IMR-90 (cell line): Measurements from ENCODE around the gene KRTAP4-12. TPM values are rescaled to one million over a fixed set of nuclear protein-coding genes. Genes with fewer than 3 reads are reported as not detected.

Source experiments
- ATAC-seq: fragments of 200-7000 bp; cut with Tn5 transposase; 2 replicates; pipeline ENCODE4 v1.9.1; 2020; ENCODE audit warnings: low read depth, mild to moderate bottlenecking, moderate library complexity
- BruUV-seq: library from RNA; stranded (reverse); fragments of 400-500 nt; replicated peaks from 2 replicates; lab custom pipeline; 2021; lab: Mats Ljungman, UMichigan
- CTCF ChIA-PET: fragments of 300-600 bp; formaldehyde crosslinking; extraction: SDS; loops from one replicate; lab custom pipeline; 2021; ENCODE audit warnings: antibody characterized with exemption; lab: Yijun Ruan, JAX
- POLR2A ChIA-PET: fragments of 300-600 bp; sonication (Branson Sonifier 250); formaldehyde crosslinking; loops from one replicate; lab custom pipeline; 2022; ENCODE audit warnings: antibody characterized with exemption; ENCODE audit not compliant: unreplicated experiment; lab: Charles Lee
- DNase-seq: peaks from one replicate; pipeline ENCODE4 v3.0.0; 2013
- H2AFZ ChIP-seq: replicated peaks from 2 replicates; pipeline ENCODE3; 2013; ENCODE audit warnings: low read length, mild to moderate bottlenecking; ENCODE audit not compliant: poor library complexity
- H2AK5ac ChIP-seq: 2 replicates; pipeline ENCODE4 v1.6.1; 2013; ENCODE audit warnings: low read depth, low read length, inconsistent platforms
- H2AK9ac ChIP-seq: replicated peaks from 2 replicates; pipeline ENCODE3; 2013; ENCODE audit warnings: mild to moderate bottlenecking, low read depth, low read length, moderate library complexity; ENCODE audit not compliant: poor library complexity
- H2BK120ac ChIP-seq: 2 replicates; pipeline ENCODE4 v1.6.1; 2013; ENCODE audit warnings: low read depth, low read length, inconsistent platforms
- H2BK15ac ChIP-seq: 3 replicates; pipeline ENCODE4 v1.6.1; 2013; ENCODE audit warnings: low read depth, low read length, inconsistent platforms
- H2BK20ac ChIP-seq: 2 replicates; pipeline ENCODE4 v1.6.1; 2013; ENCODE audit warnings: low read depth, mild to moderate bottlenecking, inconsistent platforms, low read length, moderate library complexity
- H2BK5ac ChIP-seq: 2 replicates; pipeline ENCODE4 v1.6.1; 2013; ENCODE audit warnings: mild to moderate bottlenecking, low read depth, low read length, inconsistent platforms; ENCODE audit not compliant: poor library complexity, severe bottlenecking
- H3K14ac ChIP-seq: replicated peaks from 2 replicates; pipeline ENCODE4 v1.6.1; 2013; ENCODE audit warnings: low read depth, low read length, inconsistent platforms
- H3K18ac ChIP-seq: 2 replicates; pipeline ENCODE4 v1.6.1; 2013; ENCODE audit warnings: low read depth, low read length, control low read depth
- H3K23ac ChIP-seq: 2 replicates; pipeline ENCODE4 v1.6.1; 2013; ENCODE audit warnings: low read depth, low read length, inconsistent platforms
- H3K27ac ChIP-seq: 2 replicates; pipeline ENCODE4 v1.5.1; 2013; ENCODE audit warnings: mild to moderate bottlenecking, control low read depth, low read length; ENCODE audit not compliant: insufficient read depth
- H3K27me3 ChIP-seq: 2 replicates; pipeline ENCODE4 v1.6.1; 2013; ENCODE audit warnings: low read length; ENCODE audit not compliant: control insufficient read depth, insufficient read depth
- H3K36me3 ChIP-seq: 2 replicates; pipeline ENCODE4 v1.6.1; 2013; ENCODE audit warnings: low read length, mixed read lengths; ENCODE audit not compliant: control insufficient read depth, insufficient read depth
- H3K4ac ChIP-seq: 2 replicates; pipeline ENCODE4 v1.6.1; 2013; ENCODE audit warnings: low read depth, low read length, inconsistent platforms
- H3K4me1 ChIP-seq: 2 replicates; pipeline ENCODE4 v1.6.1; 2013; ENCODE audit warnings: low read length, mixed read lengths; ENCODE audit not compliant: control insufficient read depth, insufficient read depth
- H3K4me2 ChIP-seq: 2 replicates; pipeline ENCODE4 v1.6.1; 2013; ENCODE audit warnings: low read depth, mild to moderate bottlenecking, control low read depth, low read length, moderate library complexity
- H3K4me3 ChIP-seq: 2 replicates; pipeline ENCODE4 v1.5.1; 2013; ENCODE audit warnings: low read depth, mild to moderate bottlenecking, control low read depth, low read length, moderate library complexity; ENCODE audit not compliant: insufficient read depth
- H3K56ac ChIP-seq: 2 replicates; pipeline ENCODE4 v1.6.1; 2013; ENCODE audit warnings: low read length, inconsistent platforms; ENCODE audit not compliant: insufficient read depth; ENCODE audit errors: extremely low read depth
- H3K79me1 ChIP-seq, 2 experiments: 2 replicates each; pipeline ENCODE4 v1.6.1; 2013; ENCODE audit warnings: low read length in 2 of 2, inconsistent platforms in 1 of 2, low read depth in 1 of 2
- H3K9ac ChIP-seq: 2 replicates; pipeline ENCODE4 v1.6.1; 2013; ENCODE audit warnings: low read depth, low read length, control low read depth
- H3K9me1 ChIP-seq: 2 replicates; pipeline ENCODE4 v1.6.1; 2013; ENCODE audit warnings: low read length, inconsistent platforms; ENCODE audit not compliant: insufficient read depth
- H3K9me3 ChIP-seq: 2 replicates; pipeline ENCODE4 v1.6.1; 2013; ENCODE audit warnings: low read length; ENCODE audit not compliant: control insufficient read depth, insufficient read depth
- H4K20me1 ChIP-seq: 2 replicates; pipeline ENCODE4 v1.6.1; 2013; ENCODE audit warnings: low read length, inconsistent platforms; ENCODE audit not compliant: insufficient read depth
- H4K5ac ChIP-seq: 2 replicates; pipeline ENCODE4 v1.6.1; 2013; ENCODE audit warnings: mild to moderate bottlenecking, low read depth, low read length, control low read depth
- H4K8ac ChIP-seq, 2 experiments: 2 replicates each; pipeline ENCODE4 v1.6.1; 2013; ENCODE audit warnings: low read depth in 2 of 2, low read length in 2 of 2, control low read depth in 1 of 2, inconsistent platforms in 1 of 2
- H4K91ac ChIP-seq: 2 replicates; pipeline ENCODE4 v1.6.1; 2013; ENCODE audit warnings: low read depth, low read length, inconsistent platforms; ENCODE audit not compliant: insufficient read depth
- BHLHE40 ChIP-seq: fragments of 150-350 bp; IDR thresholded peaks from 2 replicates; pipeline ENCODE4 v1.6.1; 2016; ENCODE audit warnings: mild to moderate bottlenecking, low read depth, low read length
- CEBPB ChIP-seq: IDR thresholded peaks from 2 replicates; pipeline ENCODE4 v1.6.1; 2012; ENCODE audit warnings: low read depth, low read length, improper control_type of control experiment
- CHD1 ChIP-seq: IDR thresholded peaks from 2 replicates; pipeline ENCODE4 v1.6.1; 2012; ENCODE audit warnings: low read depth, low read length, improper control_type of control experiment
- FOS ChIP-seq: fragments of 150-350 bp; IDR thresholded peaks from 2 replicates; pipeline ENCODE4 v1.6.1; 2016; ENCODE audit warnings: low read depth, low read length
- MAFK ChIP-seq: IDR thresholded peaks from 2 replicates; pipeline ENCODE4 v1.6.1; 2012; ENCODE audit warnings: low read depth, low read length, improper control_type of control experiment
- MAZ ChIP-seq: IDR thresholded peaks from 2 replicates; pipeline ENCODE4 v1.6.1; 2012; ENCODE audit warnings: low read depth, mild to moderate bottlenecking, low read length, improper control_type of control experiment, moderate library complexity, borderline replicate concordance
- MXI1 ChIP-seq: IDR thresholded peaks from 2 replicates; pipeline ENCODE4 v1.6.1; 2012; ENCODE audit warnings: low read depth, mild to moderate bottlenecking, low read length, moderate library complexity, borderline replicate concordance
- NFE2L2 ChIP-seq: fragments of 150-350 bp; IDR thresholded peaks from 2 replicates; pipeline ENCODE4 v1.6.1; 2016; ENCODE audit warnings: low read depth, mild to moderate bottlenecking, low read length
- POLR2A ChIP-seq: IDR thresholded peaks from 2 replicates; pipeline ENCODE4 v1.6.1; 2012; ENCODE audit warnings: mild to moderate bottlenecking, low read depth, low read length
- RAD21 ChIP-seq: IDR thresholded peaks from 2 replicates; pipeline ENCODE4 v1.6.1; 2012; ENCODE audit warnings: low read length, improper control_type of control experiment
- RCOR1 ChIP-seq: IDR thresholded peaks from 2 replicates; pipeline ENCODE4 v1.6.1; 2012; ENCODE audit warnings: mild to moderate bottlenecking, low read length, improper control_type of control experiment; ENCODE audit not compliant: insufficient replicate concordance
- RFX5 ChIP-seq: IDR thresholded peaks from 2 replicates; pipeline ENCODE4 v1.8.0; 2012; ENCODE audit warnings: low read depth, mild to moderate bottlenecking, low read length, moderate library complexity
- SMC3 ChIP-seq: fragments of 150-350 bp; IDR thresholded peaks from 2 replicates; pipeline ENCODE4 v1.6.1; 2016; ENCODE audit warnings: low read depth, mild to moderate bottlenecking, antibody characterized with exemption, low read length, moderate library complexity
- WGBS, 2 experiments: methylation state at CpG; one replicate each; pipeline versions ENCODE4 v1.1.5 to v1.1.7; 2013; ENCODE audit warnings: missing lambda C conversion rate in 2 of 2; ENCODE audit not compliant: insufficient read length in 1 of 2; ENCODE audit errors: extremely low coverage in 2 of 2; 5-methylcytosine and 5-hydroxymethylcytosine counted together
- dilution Hi-C: fragments of 300-500 bp; cut with HindIII; formaldehyde crosslinking; loops from one replicate; pipeline ENCODE4 v1.14.3; 2018; ENCODE audit warnings: low sequenced_read_pairs; ENCODE audit not compliant: unreplicated experiment
- in situ Hi-C: fragments of 300-500 bp; cut with MboI; formaldehyde crosslinking; loops from 3 replicates; pipeline ENCODE4 v1.14.3; 2019; ENCODE audit warnings: low sequenced_read_pairs, inconsistent platforms, mixed read lengths
- intact Hi-C: fragments of 100-400 bp; cut with micrococcal nuclease; formaldehyde crosslinking; loops from 2 replicates; pipeline ENCODE4 v1.10.0; 2022
- polyA plus RNA-seq, 3 experiments: library from polyadenylated mRNA; depleted of rRNA; stranded (reverse); fragments of >200 nt; gene quantifications; 2 replicates each; pipeline ENCODE4 v1.2.3, GENCODE V29; 2012; ENCODE audit warnings: low replicate concordance in 1 of 3
- total RNA-seq: library from RNA; depleted of rRNA; stranded (reverse); fragments of >200 nt; gene quantifications from 2 replicates; pipeline ENCODE4 v1.2.3, GENCODE V29; 2012
- TF ChIP-seq, protein P1 (sequence below): conservative IDR thresholded peaks from 2 replicates; pipeline ENCODE4 v1.5.1; 2012; ENCODE audit warnings: mild to moderate bottlenecking, low read depth, low read length, improper control_type of control experiment
- TF ChIP-seq, protein P2 (sequence below): fragments of 150-350 bp; IDR thresholded peaks from 2 replicates; pipeline ENCODE4 v1.6.1; 2016; ENCODE audit warnings: low read depth, mild to moderate bottlenecking, low read length, moderate library complexity, borderline replicate concordance
- TF ChIP-seq, protein P3 (sequence below): fragments of 150-350 bp; IDR thresholded peaks from 2 replicates; pipeline ENCODE4 v1.6.1; 2017; ENCODE audit warnings: mild to moderate bottlenecking, antibody characterized with exemption, low read length, low read depth

Gene KRTAP4-12
- total and polyA plus RNA-seq, 2 of the 4 experiments (the other 2 are of a cell fraction), result 0.18 to 1.1 TPM

DNA sequence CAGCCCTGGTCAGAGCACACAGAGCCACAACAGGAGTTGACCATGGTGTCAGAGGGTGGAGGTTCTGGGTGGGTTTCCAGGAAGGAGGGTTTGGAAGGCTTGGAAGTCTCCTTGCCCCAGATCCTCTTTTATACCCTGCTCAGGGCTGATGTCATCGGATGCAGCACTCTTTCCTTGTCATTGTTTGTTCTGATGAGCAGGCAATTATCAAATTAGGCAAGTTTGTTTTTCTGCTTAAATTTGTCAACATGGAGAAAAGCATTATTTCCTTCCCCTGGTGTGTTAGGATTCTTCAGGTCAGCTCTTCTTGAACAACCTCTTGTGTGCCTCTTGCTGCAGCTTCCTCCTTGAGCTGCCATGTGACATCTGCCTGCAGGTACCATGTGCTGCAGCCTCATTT, 36.7 kb upstream of the KRTAP4-12 start, which contains the start of gene KRTAP4-4:
TSS of gene KRTAP4-4 (minus strand) at position 101 of the 400 bp plus-strand sequence. CDS start at position 44, 57 bp downstream.
- ChIA-PET CTCF (no interaction called here), POLR2A (no interaction called here)

More for the DNA sequence above, 36.7 kb upstream of the KRTAP4-12 start, which contains the start of gene KRTAP4-4:
- no peak within 1 kb of the TSS for H3K56ac ChIP-seq
- H4K91ac ChIP-seq, result no peak within 1 kb of the TSS
- H3K4me1 ChIP-seq, result no peaks in the 10 kb centered on the region
- BruUV-seq, result no TSS peak
- dilution Hi-C loops (no loop called here), in situ Hi-C loops (no loop called here), intact Hi-C loops (no loop called here)
- H3K9ac ChIP-seq, result no peak within 1 kb of the TSS
- DNase-seq (no peak), ATAC-seq (no peak)
- H3K9me3 ChIP-seq, result no peaks in the 10 kb centered on the region
- H3K4me3 ChIP-seq, result no peak within 1 kb of the TSS
- H4K8ac ChIP-seq, result no peak within 1 kb of the TSS
- no peaks in the 10 kb centered on the region for H3K36me3 ChIP-seq
- no peak within 1 kb of the TSS for H3K4ac ChIP-seq
- H3K79me1 ChIP-seq, result no peaks in the 10 kb centered on the region
- H3K4me2 ChIP-seq, result no peak within 1 kb of the TSS
- H2BK20ac ChIP-seq, result no peak within 1 kb of the TSS
- H3K23ac ChIP-seq, result no peak within 1 kb of the TSS
- no peaks in the 10 kb centered on the region for H3K9me1 ChIP-seq
- no peak within 1 kb of the TSS for H3K18ac ChIP-seq
- no peak within 1 kb of the TSS for H4K5ac ChIP-seq
- no peak within 1 kb of the TSS for H2BK120ac ChIP-seq
- H3K14ac ChIP-seq, result no peak within 1 kb of the TSS
- peak within 1 kb of the TSS; percentile 26; the same call in 1 of the 2 replicates for H2AK5ac ChIP-seq
- no peak within 1 kb of the TSS for H2BK15ac ChIP-seq
- H4K20me1 ChIP-seq, result no peaks in the 10 kb centered on the region
- no peak within 1 kb of the TSS for H3K27ac ChIP-seq
- no CpG with 5 or more reads among the region's 1 CpG for WGBS, 2 experiments
- H2BK5ac ChIP-seq, result no peak within 1 kb of the TSS
- TF ChIP-seq CHD1, result no peak
- no peak for TF ChIP-seq RFX5
- no peak for TF ChIP-seq MAFK
- no peak for TF ChIP-seq MXI1
- TF ChIP-seq BHLHE40, result no peak
- TF ChIP-seq POLR2A, result no peak
- no peak for TF ChIP-seq CEBPB
- TF ChIP-seq FOS, result no peak
- TF ChIP-seq MAZ, result no peak
- no peak for TF ChIP-seq RCOR1
- no peak for TF ChIP-seq NFE2L2
- TF ChIP-seq, protein P1, sequence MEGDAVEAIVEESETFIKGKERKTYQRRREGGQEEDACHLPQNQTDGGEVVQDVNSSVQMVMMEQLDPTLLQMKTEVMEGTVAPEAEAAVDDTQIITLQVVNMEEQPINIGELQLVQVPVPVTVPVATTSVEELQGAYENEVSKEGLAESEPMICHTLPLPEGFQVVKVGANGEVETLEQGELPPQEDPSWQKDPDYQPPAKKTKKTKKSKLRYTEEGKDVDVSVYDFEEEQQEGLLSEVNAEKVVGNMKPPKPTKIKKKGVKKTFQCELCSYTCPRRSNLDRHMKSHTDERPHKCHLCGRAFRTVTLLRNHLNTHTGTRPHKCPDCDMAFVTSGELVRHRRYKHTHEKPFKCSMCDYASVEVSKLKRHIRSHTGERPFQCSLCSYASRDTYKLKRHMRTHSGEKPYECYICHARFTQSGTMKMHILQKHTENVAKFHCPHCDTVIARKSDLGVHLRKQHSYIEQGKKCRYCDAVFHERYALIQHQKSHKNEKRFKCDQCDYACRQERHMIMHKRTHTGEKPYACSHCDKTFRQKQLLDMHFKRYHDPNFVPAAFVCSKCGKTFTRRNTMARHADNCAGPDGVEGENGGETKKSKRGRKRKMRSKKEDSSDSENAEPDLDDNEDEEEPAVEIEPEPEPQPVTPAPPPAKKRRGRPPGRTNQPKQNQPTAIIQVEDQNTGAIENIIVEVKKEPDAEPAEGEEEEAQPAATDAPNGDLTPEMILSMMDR, result no peak
- TF ChIP-seq, protein P2, sequence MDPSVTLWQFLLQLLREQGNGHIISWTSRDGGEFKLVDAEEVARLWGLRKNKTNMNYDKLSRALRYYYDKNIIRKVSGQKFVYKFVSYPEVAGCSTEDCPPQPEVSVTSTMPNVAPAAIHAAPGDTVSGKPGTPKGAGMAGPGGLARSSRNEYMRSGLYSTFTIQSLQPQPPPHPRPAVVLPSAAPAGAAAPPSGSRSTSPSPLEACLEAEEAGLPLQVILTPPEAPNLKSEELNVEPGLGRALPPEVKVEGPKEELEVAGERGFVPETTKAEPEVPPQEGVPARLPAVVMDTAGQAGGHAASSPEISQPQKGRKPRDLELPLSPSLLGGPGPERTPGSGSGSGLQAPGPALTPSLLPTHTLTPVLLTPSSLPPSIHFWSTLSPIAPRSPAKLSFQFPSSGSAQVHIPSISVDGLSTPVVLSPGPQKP, result no peak
- TF ChIP-seq SMC3, result no peak
- TF ChIP-seq RAD21, result no peak
- TF ChIP-seq, protein P3, sequence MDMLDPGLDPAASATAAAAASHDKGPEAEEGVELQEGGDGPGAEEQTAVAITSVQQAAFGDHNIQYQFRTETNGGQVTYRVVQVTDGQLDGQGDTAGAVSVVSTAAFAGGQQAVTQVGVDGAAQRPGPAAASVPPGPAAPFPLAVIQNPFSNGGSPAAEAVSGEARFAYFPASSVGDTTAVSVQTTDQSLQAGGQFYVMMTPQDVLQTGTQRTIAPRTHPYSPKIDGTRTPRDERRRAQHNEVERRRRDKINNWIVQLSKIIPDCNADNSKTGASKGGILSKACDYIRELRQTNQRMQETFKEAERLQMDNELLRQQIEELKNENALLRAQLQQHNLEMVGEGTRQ, result no peak
- H2AK9ac ChIP-seq, result no peak within 1 kb of the TSS
- H3K27me3 ChIP-seq, result no peaks in the 10 kb centered on the region; the same call in 1 of the 2 replicates
- H2AFZ ChIP-seq, result no peak within 1 kb of the TSS
